GM23338 (cell line): Measurements from ENCODE around the gene WIF1. TPM values are rescaled to one million over a fixed set of nuclear protein-coding genes. Genes with fewer than 3 reads are reported as not detected.

Source experiments
- ATAC-seq: fragments of 200-7000 bp; cut with Tn5 transposase; 3 replicates; pipeline ENCODE4 v1.9.1; 2020
- DNase-seq: peaks from one replicate; pipeline ENCODE4 v3.0.0-alpha.2; 2015; ENCODE audit warnings: low spot score
- H2AFZ ChIP-seq: fragments of 200-600 bp; sonication (generic); 2 replicates; pipeline ENCODE4 v1.8.0; 2016; ENCODE audit warnings: antibody characterized with exemption, mild to moderate bottlenecking, moderate library complexity
- H3F3A ChIP-seq: fragments of 200-600 bp; sonication (generic); replicated peaks from 2 replicates; pipeline ENCODE4 v1.8.0; 2017; ENCODE audit warnings: antibody characterized with exemption, mixed run types, low read depth
- H3K27ac ChIP-seq: fragments of 200-600 bp; sonication (generic); 2 replicates; pipeline ENCODE4 v1.6.1; 2016; ENCODE audit warnings: low read depth
- H3K27me3 ChIP-seq: fragments of 200-600 bp; sonication (generic); 2 replicates; pipeline ENCODE4 v1.8.0; 2016; ENCODE audit warnings: mild to moderate bottlenecking, mixed run types, moderate library complexity; ENCODE audit not compliant: insufficient read depth
- H3K36me3 ChIP-seq: fragments of 200-600 bp; sonication (generic); 2 replicates; pipeline ENCODE4 v1.8.0; 2016; ENCODE audit warnings: mild to moderate bottlenecking; ENCODE audit not compliant: insufficient read depth
- H3K4me1 ChIP-seq: fragments of 200-600 bp; sonication (generic); 2 replicates; pipeline ENCODE4 v1.8.0; 2016; ENCODE audit warnings: mild to moderate bottlenecking, moderate library complexity; ENCODE audit not compliant: insufficient read depth
- H3K4me2 ChIP-seq: fragments of 200-600 bp; sonication (generic); 2 replicates; pipeline ENCODE4 v1.7.1; 2017; ENCODE audit warnings: mixed run types
- H3K4me3 ChIP-seq: fragments of 200-600 bp; sonication (generic); 2 replicates; pipeline ENCODE4 v1.6.1; 2016; ENCODE audit warnings: mixed run types
- H3K79me2 ChIP-seq: fragments of 200-600 bp; sonication (generic); replicated peaks from 2 replicates; pipeline ENCODE4 v1.8.0; 2017; ENCODE audit warnings: mild to moderate bottlenecking; ENCODE audit not compliant: insufficient read depth
- H3K9me2 ChIP-seq: fragments of 200-600 bp; sonication (generic); 2 replicates; pipeline ENCODE4 v1.8.0; 2017; ENCODE audit not compliant: insufficient read depth
- H4K20me1 ChIP-seq: fragments of 200-600 bp; sonication (generic); replicated peaks from 2 replicates; pipeline ENCODE4 v1.8.0; 2017; ENCODE audit warnings: mild to moderate bottlenecking; ENCODE audit not compliant: insufficient read depth
- H3K27ac Mint-ChIP-seq: 2 replicates; pipeline ENCODE4 v1.8.0; 2020; ENCODE audit warnings: inconsistent platforms, mild to moderate bottlenecking, moderate library complexity, mixed read lengths
- H3K27me3 Mint-ChIP-seq: 3 replicates; pipeline ENCODE4 v1.8.0; 2022; ENCODE audit warnings: low read depth, mild to moderate bottlenecking, moderate library complexity, mixed read lengths, inconsistent platforms; ENCODE audit not compliant: insufficient read depth, poor library complexity
- H3K36me3 Mint-ChIP-seq: 3 replicates; pipeline ENCODE4 v1.8.0; 2021; ENCODE audit warnings: low read depth, mild to moderate bottlenecking, inconsistent platforms, moderate library complexity, mixed read lengths
- H3K4me1 Mint-ChIP-seq: 3 replicates; pipeline ENCODE4 v1.8.0; 2020; ENCODE audit warnings: mild to moderate bottlenecking, inconsistent platforms, mixed read lengths
- H3K4me3 Mint-ChIP-seq: 3 replicates; pipeline ENCODE4 v1.8.0; 2021; ENCODE audit warnings: moderate library complexity, mild to moderate bottlenecking, inconsistent platforms, mixed read lengths
- H3K9me3 Mint-ChIP-seq: 3 replicates; pipeline ENCODE4 v1.8.0; 2020; ENCODE audit warnings: moderate library complexity, mild to moderate bottlenecking, inconsistent platforms, mixed read lengths
- CREB1 ChIP-seq: fragments of 250-450 bp; sonication (Bioruptor Pico); IDR thresholded peaks from 2 replicates; pipeline ENCODE4 v1.5.0; 2020; ENCODE audit warnings: low read depth, mild to moderate bottlenecking, moderate library complexity
- EZH2phosphoT487 ChIP-seq: fragments of 200-600 bp; sonication (generic); IDR thresholded peaks from one replicate; pipeline ENCODE4 v1.8.1; 2018; ENCODE audit warnings: antibody characterized with exemption; ENCODE audit not compliant: unreplicated experiment
- JUNB ChIP-seq: IDR thresholded peaks from one replicate; pipeline ENCODE4 v1.6.1; 2016; ENCODE audit warnings: antibody characterized with exemption; ENCODE audit not compliant: unreplicated experiment
- NANOG ChIP-seq: IDR thresholded peaks from 2 replicates; pipeline ENCODE4 v1.6.1; 2016; ENCODE audit warnings: antibody characterized with exemption, borderline replicate concordance
- POLR2AphosphoS5 ChIP-seq: IDR thresholded peaks from 2 replicates; pipeline ENCODE4 v1.6.1; 2016; ENCODE audit warnings: antibody characterized with exemption, low read depth
- REST ChIP-seq: IDR thresholded peaks from one replicate; pipeline ENCODE4 v1.6.1; 2018; ENCODE audit warnings: antibody characterized with exemption; ENCODE audit not compliant: unreplicated experiment
- STAT1 ChIP-seq: IDR thresholded peaks from one replicate; pipeline ENCODE4 v1.6.1; 2016; ENCODE audit warnings: antibody characterized with exemption; ENCODE audit not compliant: unreplicated experiment
- ZNF114 ChIP-seq: fragments of 250-450 bp; sonication (Bioruptor Pico); IDR thresholded peaks from 2 replicates; pipeline ENCODE4 v1.5.0; 2020; ENCODE audit warnings: mild to moderate bottlenecking, moderate library complexity
- ZNF331 ChIP-seq: fragments of 250-450 bp; sonication (Bioruptor Pico); IDR thresholded peaks from 2 replicates; pipeline ENCODE4 v1.5.0; 2020; ENCODE audit warnings: low read depth, mild to moderate bottlenecking, moderate library complexity
- polyA plus RNA-seq: library from polyadenylated mRNA; unstranded; fragments of >200 nt; fragmentation: Nextera tagmentation; extraction: Ambion mirVana; gene quantifications from 2 replicates; pipeline ENCODE4 v1.2.1, GENCODE V29; 2016
- total RNA-seq: library from RNA; depleted of rRNA; stranded (reverse); fragments of >200 nt; shearing (Covaris generic); gene quantifications from 2 replicates; pipeline ENCODE4 v1.2.3, GENCODE V29; 2014
- TF ChIP-seq, protein P1 (sequence below): IDR thresholded peaks from 2 replicates; pipeline ENCODE4 v1.6.1; 2016; ENCODE audit warnings: antibody characterized with exemption
- TF ChIP-seq, protein P2 (sequence below), 2 experiments: fragments of 200-600 bp in 1 of 2; sonication (generic) in 1 of 2; conservative IDR thresholded peaks; 2 replicates each; pipeline versions ENCODE4 v1.5.1 to v1.6.1; 2016 to 2017; ENCODE audit warnings: antibody characterized with exemption in 2 of 2, low read depth in 2 of 2, mild to moderate bottlenecking in 2 of 2, moderate library complexity in 1 of 2

The WIF1 gene
- total and polyA plus RNA-seq, 2 experiments from 2014 or later, result 4.1 to 4.2 TPM

DNA sequence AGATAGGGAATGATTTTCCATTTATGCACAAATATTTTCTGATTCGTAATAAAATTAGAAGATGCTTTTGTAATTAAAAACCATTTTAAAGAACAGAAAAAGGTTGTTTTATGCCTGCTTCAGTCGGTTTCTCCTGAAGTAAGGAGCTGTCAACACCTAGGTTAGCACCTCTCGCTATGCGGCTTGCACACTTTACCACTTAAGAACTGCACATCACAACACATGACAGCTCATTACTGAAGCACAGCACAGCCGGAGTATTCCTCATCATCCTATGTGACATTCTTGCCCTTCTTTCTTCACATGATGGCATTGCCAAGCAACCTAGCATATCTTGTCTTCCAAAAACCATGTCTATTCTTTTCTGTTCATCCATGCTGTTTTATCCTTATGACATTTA, 5.4 kb upstream of the WIF1 start:
- Histone ChIP-seq H3K9me2 (no peaks in the 10 kb centered on the region), H3K27me3 (peaks cover 19% of the 10 kb centered on the region), H4K20me1 (no peaks in the 10 kb centered on the region), H3K4me3 (no peak overlapping the region), H3K4me1 (no peaks in the 10 kb centered on the region), H3K4me2 (no peak overlapping the region), H3F3A (no peaks in the 10 kb centered on the region), H3K36me3 (no peaks in the 10 kb centered on the region), H3K79me2 (no peaks in the 10 kb centered on the region), H2AFZ (no peak overlapping the region), H3K27ac (no peak overlapping the region)
- H3K27ac Mint-ChIP-seq, result no peak overlapping the region
- H3K4me1 Mint-ChIP-seq, result no peaks in the 10 kb centered on the region
- peaks cover 8% of the 10 kb centered on the region for H3K27me3 Mint-ChIP-seq
- H3K4me3 Mint-ChIP-seq, result no peak overlapping the region
- DNase-seq (no peak), ATAC-seq (no peak)
- TF ChIP-seq STAT1 (no peak), JUNB (no peak), REST (no peak), ZNF114 (CRISPR knock-in tag) (no peak), NANOG (no peak), ZNF331 (CRISPR knock-in tag) (no peak), POLR2AphosphoS5 (no peak), CREB1 (CRISPR knock-in tag) (no peak)
- H3K9me3 Mint-ChIP-seq, result no peaks in the 10 kb centered on the region
- no peaks in the 10 kb centered on the region for H3K36me3 Mint-ChIP-seq

- Histone ChIP-seq H3K27me3 (peaks cover 19% of the 10 kb centered on the region), H3K4me2 (no peak overlapping the region), H3K27ac (no peak overlapping the region), H3K4me1 (no peaks in the 10 kb centered on the region), H3K4me3 (no peak overlapping the region), H3K79me2 (no peaks in the 10 kb centered on the region), H3K36me3 (no peaks in the 10 kb centered on the region), H4K20me1 (no peaks in the 10 kb centered on the region), H3K9me2 (no peaks in the 10 kb centered on the region), H2AFZ (no peak overlapping the region), H3F3A (no peaks in the 10 kb centered on the region)
- DNase-seq (no peak), ATAC-seq (no peak)
- H3K27me3 Mint-ChIP-seq, result peaks cover 8% of the 10 kb centered on the region
- H3K9me3 Mint-ChIP-seq, result no peaks in the 10 kb centered on the region
- H3K4me3 Mint-ChIP-seq, result no peak overlapping the region
- no peaks in the 10 kb centered on the region for H3K4me1 Mint-ChIP-seq
- H3K27ac Mint-ChIP-seq, result no peak overlapping the region
- H3K36me3 Mint-ChIP-seq, result no peaks in the 10 kb centered on the region
- TF ChIP-seq CREB1 (CRISPR knock-in tag) (no peak), EZH2phosphoT487 (no peak), STAT1 (no peak), POLR2AphosphoS5 (no peak), ZNF331 (CRISPR knock-in tag) (no peak), JUNB (no peak)
- TF ChIP-seq, protein P1, sequence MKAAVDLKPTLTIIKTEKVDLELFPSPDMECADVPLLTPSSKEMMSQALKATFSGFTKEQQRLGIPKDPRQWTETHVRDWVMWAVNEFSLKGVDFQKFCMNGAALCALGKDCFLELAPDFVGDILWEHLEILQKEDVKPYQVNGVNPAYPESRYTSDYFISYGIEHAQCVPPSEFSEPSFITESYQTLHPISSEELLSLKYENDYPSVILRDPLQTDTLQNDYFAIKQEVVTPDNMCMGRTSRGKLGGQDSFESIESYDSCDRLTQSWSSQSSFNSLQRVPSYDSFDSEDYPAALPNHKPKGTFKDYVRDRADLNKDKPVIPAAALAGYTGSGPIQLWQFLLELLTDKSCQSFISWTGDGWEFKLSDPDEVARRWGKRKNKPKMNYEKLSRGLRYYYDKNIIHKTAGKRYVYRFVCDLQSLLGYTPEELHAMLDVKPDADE, result no peak
- TF ChIP-seq, protein P2, sequence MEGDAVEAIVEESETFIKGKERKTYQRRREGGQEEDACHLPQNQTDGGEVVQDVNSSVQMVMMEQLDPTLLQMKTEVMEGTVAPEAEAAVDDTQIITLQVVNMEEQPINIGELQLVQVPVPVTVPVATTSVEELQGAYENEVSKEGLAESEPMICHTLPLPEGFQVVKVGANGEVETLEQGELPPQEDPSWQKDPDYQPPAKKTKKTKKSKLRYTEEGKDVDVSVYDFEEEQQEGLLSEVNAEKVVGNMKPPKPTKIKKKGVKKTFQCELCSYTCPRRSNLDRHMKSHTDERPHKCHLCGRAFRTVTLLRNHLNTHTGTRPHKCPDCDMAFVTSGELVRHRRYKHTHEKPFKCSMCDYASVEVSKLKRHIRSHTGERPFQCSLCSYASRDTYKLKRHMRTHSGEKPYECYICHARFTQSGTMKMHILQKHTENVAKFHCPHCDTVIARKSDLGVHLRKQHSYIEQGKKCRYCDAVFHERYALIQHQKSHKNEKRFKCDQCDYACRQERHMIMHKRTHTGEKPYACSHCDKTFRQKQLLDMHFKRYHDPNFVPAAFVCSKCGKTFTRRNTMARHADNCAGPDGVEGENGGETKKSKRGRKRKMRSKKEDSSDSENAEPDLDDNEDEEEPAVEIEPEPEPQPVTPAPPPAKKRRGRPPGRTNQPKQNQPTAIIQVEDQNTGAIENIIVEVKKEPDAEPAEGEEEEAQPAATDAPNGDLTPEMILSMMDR (conservative IDR thresholded peaks at IDR 0.05; ENCODE audit: low read depth in 2 of 2), result no peak
Observed at GRCh38 chr12:65125975-65126374, 4.9 kb upstream of the WIF1 start.
